Head of caudate nucleus (tissue), 42 donors: ENCODE data around the gene THSD7B.

Source experiments
- DNase-seq, 42 donors: peaks; one replicate each; pipeline versions ENCODE4 v3.0.0 to v3.0.0-alpha.2; 2020 to 2021; ENCODE audit warnings: mixed read lengths in 7 of 42
- intact Hi-C: fragments of 100-400 bp; cut with DNase I; formaldehyde crosslinking; loops from one replicate; pipeline ENCODE4 v1.15.0; 2022

THSD7B gene

DNA sequence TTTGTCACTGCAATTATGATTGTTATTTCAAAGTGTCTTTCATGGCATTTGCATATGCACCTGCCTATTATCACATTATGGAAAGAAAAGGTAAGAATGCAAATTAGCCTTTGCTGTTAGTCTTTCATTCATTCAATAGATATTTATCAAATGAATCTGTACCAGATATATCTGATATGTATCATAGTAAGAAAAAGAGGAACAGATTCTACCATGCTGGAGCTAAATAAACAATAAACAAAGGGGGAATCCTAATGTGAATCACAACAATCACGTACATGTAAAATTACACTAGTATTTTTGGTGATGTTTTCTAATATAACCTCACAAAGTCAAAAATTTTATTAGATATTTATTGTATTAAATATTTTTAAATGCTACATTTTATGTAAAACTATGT lies 446.4 kb downstream of the THSD7B start:
- DNase-seq: no peak

DNA sequence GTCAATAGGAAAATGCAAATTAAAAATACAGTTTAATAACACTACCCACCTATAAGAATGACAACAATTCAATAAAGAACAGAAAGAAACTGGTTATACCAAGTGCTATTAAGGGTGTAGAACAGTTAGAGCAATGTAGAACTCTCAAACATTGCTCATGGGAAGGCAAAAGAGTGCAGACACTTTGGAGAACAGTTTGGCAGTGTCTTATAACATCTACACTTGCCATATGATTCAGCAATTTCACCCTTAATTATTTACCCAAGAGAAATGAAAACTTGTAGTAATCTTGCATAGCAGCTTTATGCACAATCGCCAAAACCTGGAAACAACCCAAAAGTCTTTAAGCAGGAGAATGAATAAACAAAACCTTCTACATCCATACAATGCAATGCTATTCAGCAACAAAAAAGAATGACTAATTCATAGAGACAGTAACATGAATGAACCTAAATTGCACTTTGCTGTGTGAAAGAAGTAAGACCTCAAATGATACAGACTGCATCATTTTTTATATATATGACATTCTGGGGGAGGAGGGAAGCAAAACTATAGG lies 455.2 kb downstream of the THSD7B start:
- intact Hi-C loops: no loop called here
- no peak for DNase-seq

More for the DNA sequence above, 446.4 kb downstream of the THSD7B start:
- intact Hi-C loops: no loop called here

DNA sequence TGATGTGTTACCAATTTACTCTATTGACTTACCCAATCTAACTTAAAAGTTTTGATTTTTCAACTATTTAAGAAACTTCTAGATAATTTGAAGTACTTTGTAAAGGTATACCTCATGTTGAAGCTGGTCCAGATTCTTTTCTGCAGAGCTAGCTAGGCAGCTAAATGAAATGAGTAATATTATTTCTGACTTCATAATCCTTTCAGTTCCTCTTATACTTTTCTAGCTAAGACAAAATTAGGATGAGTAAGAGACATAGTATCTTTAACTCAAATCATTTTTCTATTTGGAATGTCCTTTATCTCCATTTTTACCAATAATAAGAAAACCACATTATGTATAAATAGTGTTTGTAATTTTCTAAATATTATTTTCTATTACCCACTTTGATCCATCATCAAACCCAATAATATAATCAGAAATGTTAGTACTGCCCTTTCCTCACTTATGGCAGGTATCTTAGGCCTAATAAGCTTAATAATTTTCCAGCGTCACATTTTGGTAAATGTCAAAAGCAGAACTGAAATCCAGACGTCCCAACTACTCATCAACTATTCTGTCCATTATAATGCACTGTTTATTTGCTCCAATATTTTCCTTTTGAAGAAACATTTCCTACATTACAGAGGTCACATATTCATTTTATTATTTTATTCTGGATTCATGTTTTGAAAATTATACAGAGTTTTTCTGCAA lies 456.6 kb downstream of the THSD7B start:
- DNase-seq: no peak
- intact Hi-C loops: no loop called here

DNA sequence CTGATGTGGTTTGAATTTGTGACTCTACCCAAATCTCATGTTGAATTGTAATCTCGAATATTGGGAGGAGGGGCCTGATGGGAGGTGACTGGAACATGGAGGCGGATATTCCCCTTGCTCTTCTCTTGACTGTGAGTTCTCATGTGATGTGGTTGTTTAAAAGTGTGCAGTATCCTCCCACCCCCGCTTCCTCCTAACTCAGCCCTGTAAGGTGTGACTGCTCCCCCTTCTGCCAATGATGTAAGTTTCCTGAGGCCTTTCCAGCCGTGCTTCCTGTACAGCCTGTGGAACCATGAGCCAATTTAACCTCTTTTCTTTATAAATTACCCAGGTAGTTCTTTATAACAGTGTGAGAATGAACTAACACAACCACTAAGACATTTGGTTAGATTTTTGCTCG lies 458.4 kb downstream of the THSD7B start:
- no peak for DNase-seq
- intact Hi-C loops: no loop called here

DNA sequence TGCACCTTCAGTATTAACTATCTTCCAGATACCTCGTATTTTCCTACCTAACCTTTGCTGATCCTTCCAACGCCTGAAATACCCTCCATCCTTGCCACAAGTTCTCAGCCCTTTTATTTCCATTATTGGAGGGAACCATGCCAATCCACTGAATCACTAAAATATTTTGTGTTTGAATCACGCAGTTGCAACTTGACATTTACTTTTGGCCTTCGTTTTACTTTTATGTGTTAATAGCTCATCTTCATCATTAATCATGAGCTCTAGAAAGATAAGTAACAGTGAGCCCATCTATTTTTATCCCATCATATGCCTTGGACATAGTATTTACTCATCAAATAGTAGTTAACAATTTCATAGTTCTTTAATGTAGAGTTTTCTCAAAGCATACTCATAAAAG lies 463.2 kb downstream of the THSD7B start:
- intact Hi-C loops: no loop called here

DNA sequence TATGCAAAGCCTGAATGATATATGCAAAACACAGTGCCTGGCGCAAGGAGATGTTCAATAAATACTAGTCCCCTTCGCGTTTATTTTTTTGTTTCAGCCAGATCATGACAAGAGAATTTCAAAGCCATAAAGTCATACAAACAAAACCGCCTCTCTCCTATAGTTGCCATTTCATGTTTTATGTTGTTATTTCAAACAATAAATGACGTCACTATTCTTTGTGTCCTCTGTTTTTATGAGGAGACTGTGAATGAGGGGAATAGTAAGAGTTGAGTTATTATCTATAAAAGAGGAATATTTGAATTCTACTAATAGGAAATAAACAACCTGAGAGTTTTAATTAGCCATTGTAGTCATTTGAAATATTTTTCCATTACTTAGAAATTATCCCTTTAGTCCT lies 464.5 kb downstream of the THSD7B start:
- intact Hi-C loops: no loop called here

More for the DNA sequence above, 463.2 kb downstream of the THSD7B start:
- no peak for DNase-seq

DNA sequence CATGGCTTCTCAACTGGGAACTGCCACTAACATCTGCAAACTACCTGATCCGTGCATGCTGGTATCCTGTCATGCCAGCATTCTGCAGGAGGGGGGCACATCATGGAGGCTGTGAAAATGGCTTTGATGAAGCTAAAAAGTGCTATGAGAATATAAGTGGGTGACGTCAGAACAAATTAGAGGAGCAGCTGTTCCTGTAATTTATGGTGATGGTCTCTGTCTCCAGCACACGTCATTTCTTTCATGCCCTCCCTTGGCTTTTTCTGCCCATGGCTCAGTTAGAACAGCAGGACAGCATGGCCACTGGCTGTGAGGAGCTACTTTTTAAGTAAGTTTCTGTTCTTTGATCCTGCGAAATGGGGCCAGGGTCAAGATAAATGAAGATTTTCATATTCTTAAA lies 466.3 kb downstream of the THSD7B start:
- no peak for DNase-seq
- intact Hi-C loops: no loop called here

More for the DNA sequence above, 464.5 kb downstream of the THSD7B start:
- no peak for DNase-seq

DNA sequence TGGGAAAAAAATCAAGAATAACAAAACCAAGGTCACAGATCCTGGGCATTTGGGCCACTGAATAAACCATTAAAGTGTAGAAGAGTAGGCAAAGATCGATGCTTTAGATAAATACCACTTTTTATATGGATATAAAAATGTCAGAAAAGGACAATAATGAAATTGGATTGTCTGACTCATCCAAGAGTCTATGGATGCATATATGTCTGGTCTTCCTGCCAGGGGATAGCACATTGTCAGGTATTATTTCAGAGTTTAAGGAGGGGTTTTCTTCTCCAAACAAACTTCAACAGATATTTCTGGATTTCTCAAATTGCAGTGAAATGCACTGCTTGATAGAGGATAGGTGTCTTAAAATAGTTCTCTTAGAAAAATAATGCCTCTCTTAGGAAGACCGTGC lies 466.7 kb downstream of the THSD7B start:
- no peak for DNase-seq
- intact Hi-C loops: no loop called here

DNA sequence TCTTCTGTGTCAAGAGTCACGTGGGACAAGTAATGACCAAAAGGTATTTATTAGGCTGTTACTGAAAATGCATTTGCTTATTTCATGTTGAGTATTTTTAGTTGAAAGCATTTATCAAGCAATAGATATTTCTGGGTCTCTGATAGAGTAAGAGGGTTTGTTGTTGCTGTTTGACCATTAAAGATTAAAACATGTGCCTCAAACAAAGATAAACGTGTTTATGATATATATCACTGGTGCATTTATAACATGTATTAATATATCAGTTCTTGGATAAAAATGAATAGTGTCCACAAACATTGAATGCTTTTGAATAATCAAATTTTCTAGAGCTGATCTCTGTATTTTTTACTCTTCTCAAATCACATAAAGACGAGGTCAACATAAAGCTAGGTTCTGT lies 467.7 kb downstream of the THSD7B start:
- intact Hi-C loops: no loop called here
- no peak for DNase-seq

DNA sequence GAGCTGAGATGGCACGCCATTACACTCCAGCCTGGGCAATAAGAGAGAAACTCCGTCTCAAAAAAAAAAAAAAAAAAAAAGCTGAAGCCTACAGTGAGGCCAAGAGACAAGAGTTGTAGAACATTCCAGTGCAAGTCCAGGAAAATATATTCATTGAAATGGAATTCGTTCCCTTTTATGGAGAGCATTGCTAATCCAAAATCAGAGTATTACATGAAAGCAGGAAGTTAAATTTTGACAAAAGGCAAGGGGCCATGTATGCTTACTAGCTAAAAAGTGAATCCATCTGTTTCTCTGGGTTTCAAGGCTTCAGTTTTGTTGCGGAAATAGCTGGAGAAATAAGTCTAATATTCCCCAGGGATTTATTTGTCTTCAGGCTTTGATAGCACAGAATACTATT lies 471.7 kb downstream of the THSD7B start:
- intact Hi-C loops: no loop called here
- no peak for DNase-seq

DNA sequence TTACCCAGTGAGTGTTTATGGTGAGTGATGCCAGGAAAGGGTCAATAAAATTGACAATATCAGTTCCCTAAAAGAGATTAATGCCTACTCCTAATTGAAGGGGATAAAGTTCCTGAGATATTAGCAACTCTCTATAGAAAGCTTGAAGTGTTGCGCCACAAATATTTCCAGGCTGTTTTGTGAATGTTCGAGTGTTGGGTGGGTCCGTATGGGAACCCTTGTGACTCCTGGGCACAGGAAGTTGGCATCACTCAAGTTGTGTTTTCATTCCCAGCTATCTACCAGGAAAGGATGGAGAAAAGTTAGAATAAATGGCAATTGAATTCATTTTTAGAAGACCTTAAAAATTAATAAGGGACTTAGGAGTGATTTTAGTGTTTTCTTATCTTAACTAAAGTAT lies 472.7 kb downstream of the THSD7B start:
- intact Hi-C loops: no loop called here
- no peak for DNase-seq

DNA sequence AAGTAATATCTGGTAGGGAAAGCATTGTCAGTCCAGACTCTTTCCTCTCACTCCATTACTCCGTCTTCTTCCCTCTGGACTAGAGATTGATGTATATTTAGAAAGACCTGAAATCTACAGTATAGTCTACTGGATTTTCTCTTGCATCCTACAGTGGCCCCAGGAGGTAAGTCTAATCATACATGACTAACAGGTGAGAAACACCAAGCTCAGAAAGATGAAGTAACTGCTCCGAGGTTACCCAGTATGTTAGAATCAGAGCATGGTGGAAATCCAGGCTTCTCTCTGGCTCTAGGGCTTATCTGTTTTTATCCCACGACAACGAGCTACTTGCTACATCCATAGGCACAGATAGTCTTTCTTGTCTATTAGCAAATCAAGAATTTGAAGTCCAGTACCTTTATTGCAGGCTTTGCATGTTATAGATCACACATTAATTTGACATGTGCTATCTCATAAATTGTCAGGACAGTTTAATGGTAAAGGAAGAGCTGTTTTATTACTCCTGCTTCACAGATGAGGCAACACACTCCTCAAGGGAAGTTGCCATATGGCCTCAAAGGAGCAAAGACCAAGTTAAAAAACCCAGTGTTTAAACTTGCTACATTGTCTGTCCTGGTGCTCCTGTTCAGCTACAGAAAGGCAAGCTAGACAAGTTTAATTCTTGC lies 484.3 kb downstream of the THSD7B start:
- no peak for DNase-seq
- intact Hi-C loops: no loop called here

DNA sequence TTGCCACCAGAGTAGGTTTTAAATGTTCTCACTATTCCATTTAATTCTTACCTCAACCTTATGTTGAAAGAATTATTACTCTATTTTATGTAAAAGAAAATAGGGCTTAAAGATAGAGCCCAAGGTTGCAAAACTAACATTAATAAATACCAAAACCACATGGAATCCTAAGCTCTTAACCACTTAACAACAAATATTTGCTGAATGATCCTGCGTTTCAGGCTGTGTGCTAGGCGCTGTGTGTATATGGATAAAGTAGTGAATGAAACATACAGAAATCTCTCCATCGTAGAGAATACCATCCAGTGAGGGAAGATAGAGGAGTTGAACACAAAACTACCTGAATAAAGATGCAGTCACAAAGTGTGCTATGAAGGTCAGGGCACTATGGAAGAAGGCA lies 485.1 kb downstream of the THSD7B start:
- intact Hi-C loops: no loop called here
- DNase-seq: no peak

DNA sequence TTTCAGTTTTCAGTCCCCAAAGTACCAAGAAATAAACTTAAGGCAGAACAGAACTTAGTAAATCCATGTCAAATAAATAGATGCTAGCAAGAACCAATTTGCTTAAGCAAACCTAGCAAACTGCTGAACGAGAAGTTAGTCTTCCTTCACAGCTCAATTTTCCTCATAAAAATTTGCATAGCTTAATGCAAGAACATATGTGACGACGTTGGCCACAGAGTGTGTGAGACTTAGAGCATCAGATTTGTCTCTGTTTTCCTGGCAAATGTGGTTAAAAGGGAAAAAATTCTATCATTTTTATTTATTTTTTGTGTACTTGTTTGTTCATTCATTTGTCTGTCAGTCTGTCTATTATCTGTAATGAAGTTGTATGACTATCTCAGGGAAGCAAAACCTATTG lies 485.7 kb downstream of the THSD7B start:
- intact Hi-C loops: no loop called here
- DNase-seq: no peak

DNA sequence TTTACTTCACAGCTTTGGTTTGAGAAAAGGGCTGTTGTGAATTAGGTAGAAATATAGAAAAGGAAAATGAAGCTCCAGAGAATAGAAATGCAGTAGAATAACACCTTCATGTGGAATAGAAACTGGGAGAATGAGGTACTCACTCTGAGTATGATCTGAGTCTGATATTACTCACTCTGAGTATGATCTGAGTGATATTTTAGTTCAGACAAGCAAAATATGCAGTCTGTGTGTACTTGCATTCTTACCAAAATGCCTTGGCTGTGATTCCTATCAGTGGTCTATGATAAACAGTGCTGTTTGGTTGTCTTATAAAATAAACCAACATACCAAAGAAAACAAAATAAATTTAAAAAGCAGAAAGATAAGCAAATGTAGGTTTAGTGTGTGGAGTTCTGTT lies 487.6 kb downstream of the THSD7B start:
- intact Hi-C loops: no loop called here
- no peak for DNase-seq

DNA sequence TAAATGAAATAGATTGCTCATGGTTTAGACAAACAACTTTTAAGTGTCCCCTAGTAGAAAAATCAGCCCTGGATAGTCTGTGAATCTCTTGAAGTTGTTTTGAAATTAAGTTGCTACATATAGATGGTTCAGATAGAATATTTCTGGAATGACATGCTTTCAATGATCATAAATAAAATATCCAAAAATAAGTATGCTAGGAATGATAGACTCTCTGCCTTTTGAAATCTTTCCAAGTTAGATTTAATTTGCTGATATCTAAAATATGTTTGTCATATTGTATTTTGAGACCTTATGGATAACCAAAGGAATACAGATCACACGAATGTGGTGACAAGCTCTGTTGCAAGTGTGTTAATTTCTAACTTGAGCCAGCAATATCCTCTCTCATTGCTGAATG lies 488.7 kb downstream of the THSD7B start:
- intact Hi-C loops: no loop called here
- DNase-seq: no peak

DNA sequence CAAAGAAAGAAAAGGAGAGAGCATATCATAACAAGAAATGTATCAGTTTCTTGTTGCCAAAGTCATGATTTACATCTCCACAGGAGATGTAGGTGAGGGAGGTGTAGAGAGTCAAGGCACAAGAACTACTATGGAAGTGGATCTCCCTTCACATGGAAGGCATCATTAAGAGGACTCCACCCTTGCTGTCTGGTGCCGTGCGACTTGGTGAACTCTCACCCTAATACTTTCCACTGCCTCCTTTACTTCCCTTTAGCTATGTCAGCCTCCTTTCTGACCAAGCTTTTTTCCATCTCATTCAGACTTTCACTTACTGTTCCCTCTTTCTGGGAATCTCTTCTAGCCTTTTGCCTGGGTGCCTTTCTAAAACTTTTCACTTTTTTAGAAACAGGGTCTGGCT lies 490.0 kb downstream of the THSD7B start:
- DNase-seq: no peak
- intact Hi-C loops: no loop called here

DNA sequence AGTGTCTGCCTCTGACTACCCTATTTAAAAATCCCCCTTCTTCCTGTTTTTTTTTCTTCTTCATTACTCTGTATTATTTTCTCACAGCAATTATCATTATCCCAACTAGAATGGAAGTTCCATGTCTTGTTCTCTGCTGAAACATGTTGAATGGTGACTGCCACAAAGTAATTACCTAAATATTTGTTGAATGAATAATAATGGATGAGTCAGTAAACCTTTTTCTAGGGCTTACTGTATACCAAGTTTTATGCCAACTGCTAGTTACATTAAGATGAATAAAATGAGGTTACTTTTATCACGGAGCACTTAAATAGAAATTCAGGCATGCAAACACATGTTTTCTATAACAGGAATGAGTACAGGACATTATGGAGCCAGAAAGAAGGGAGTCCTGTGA lies 490.6 kb downstream of the THSD7B start:
- intact Hi-C loops: no loop called here
- no peak for DNase-seq

DNA sequence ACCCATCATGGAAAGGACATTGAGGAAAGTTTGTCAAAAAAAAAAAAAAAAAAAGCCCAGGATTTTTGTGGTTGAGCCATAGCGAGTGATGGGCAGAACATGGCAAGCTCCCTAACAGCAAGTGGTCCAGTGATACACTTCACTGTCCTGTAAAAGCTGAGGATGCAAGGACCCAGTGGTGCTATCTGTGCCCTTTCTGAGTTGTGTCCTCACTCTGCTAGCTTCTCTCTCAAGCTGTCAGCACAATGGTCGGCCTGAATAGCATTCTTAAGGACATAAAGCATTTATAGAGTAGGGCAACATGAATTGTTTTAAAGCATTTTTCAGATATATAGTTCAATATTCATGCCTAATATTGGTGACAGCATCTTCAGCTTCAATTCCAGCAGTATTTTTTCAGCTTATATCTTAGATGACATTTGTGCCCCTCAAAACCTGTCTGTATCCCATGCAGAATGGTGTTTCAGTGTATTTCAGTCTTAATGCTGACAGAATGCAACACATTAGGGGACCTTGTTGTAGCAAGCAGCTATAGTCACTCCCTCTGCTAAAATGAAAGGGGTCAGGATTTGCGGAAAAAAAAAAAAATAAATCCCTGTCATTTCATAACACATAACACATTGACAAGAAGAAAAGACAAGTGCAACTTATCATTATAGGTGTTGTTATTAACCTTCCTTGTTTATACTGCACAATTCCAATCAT lies 496.7 kb downstream of the THSD7B start:
- intact Hi-C loops: no loop called here
- DNase-seq: no peak

DNA sequence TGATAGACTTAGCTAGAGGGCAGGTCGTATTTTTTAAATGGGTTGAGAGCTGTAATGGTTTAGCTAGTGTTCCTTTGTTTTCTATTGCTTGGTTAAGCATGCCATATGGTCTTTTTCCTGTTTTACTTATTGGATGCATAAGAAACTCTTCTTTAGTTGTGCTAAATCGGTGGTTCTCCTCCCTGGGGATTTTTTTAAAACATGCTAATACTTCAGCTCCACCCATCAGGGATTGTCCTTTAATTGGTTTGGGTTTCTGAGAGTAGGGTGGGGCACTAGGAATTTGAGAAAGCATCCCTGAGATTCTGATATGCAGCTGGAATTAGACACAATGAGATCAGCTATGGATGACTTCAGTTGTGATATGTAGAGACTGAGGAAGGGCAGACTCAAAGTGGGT lies 497.2 kb downstream of the THSD7B start:
- no peak for DNase-seq
- intact Hi-C loops: no loop called here
